GM19239 (cell line): ENCODE measurements around the gene FBXL13.
"Not testable (repeated sequence)": the region's sequence is repeated elsewhere in the genome, so short reads cannot be mapped to it uniquely, and the experiment has no call there.

Experiments used
- DNase-seq: peaks from one replicate; pipeline ENCODE4 v3.0.0; 2011; ENCODE audit warnings: low spot score; ENCODE audit not compliant: insufficient read length
- FAIRE-seq: peaks from 2 replicates; lab custom pipeline; 2011; peaks lifted over from hg19 to GRCh38; lab: Jason Lieb, UNC

Gene FBXL13

DNA sequence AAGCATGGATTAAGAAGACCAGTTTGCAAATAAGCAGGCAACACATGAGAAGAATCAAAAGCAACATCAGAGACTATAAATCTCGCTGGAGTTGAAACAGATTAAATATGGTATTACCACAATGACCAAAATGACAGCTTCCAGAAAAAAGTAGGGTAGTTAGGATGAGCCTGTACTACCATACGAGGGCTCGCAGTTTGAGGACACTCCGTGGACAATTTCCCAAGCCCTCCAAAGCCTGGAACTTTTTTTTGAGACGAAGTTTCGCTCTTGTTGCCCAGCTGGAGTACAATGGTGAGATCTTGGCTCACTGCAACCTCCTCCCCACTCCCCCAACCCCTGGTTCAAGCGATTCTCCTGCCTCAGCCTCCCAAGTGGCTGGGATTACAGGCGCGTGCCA lies 160.8 kb downstream of the FBXL13 start:
- FAIRE-seq (no peak), DNase-seq (no peak)

DNA sequence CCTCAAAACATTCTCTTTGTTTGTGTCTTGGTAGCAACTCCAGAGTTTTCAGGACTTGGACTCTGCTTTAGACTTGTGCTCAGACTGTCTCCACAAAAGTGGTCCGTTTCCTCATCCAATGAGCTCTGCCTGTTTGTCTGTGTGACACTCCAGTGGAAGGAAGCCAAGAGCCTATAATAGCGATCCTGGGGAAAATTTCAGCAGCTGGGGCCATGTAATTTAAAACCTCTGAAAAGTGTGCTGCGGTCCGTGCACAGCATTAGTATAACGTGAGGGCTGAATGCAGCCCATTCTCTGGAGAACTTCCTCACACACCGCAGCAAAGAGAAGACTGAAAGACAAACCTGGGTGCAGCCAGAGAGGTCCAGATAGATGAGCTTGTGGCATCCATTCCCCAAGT lies 161.9 kb downstream of the FBXL13 start, which contains the start of gene LRRC17:
Gene LRRC17, plus strand, starts transcription at position 259 of the 400 bp plus-strand sequence. CDS start 20,914 bp downstream, outside the sequence.
- DNase-seq = no peak

GRCh38 chr7:102908676-102909075 lies 165.9 kb downstream of the FBXL13 start:
- FAIRE-seq (no peak), DNase-seq (no peak)

More for the DNA sequence above, 161.9 kb downstream of the FBXL13 start, which contains the start of gene LRRC17:
- FAIRE-seq = no peak

GRCh38 chr7:102903576-102903975 lies 171.0 kb downstream of the FBXL13 start:
- FAIRE-seq, DNase-seq: not testable (repeated sequence)

DNA sequence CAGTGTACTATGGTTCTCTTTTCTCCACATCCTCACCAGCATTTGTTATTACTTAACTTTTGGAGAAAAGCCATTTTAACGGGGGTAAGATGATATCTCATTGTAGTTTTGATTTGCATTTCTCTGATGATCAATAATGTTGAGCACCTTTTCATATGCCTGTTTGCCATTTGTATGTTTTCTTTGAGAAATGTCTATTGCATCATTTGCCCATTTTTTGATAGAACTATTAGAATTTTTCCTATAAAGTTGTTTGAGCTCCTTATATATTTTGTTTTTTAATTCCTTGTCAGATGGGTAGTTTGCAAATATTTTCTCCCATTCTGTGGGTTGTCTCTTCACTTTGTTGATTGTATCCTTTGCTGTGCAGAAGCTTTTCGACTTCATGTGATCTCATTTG lies 172.5 kb downstream of the FBXL13 start:
- FAIRE-seq = not testable (repeated sequence)

DNA sequence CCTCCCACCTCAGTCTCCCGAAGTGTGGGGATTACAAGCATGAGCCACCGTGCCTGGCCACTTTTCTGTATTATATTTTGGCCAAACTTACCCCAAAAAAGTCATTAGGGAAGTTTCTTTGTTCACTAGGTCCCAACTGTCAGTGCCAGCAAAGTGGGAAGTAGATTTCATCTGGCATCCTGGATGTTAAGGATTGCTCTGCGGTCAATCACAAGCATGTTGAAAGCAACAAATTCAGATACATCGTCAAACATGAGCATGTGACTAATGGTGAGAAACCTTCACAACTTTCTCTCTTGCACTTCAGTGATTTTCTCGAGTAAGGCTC lies 176.1 kb downstream of the FBXL13 start:
- FAIRE-seq = no peak

More for the DNA sequence above, 172.5 kb downstream of the FBXL13 start:
- DNase-seq = not testable (repeated sequence)

DNA sequence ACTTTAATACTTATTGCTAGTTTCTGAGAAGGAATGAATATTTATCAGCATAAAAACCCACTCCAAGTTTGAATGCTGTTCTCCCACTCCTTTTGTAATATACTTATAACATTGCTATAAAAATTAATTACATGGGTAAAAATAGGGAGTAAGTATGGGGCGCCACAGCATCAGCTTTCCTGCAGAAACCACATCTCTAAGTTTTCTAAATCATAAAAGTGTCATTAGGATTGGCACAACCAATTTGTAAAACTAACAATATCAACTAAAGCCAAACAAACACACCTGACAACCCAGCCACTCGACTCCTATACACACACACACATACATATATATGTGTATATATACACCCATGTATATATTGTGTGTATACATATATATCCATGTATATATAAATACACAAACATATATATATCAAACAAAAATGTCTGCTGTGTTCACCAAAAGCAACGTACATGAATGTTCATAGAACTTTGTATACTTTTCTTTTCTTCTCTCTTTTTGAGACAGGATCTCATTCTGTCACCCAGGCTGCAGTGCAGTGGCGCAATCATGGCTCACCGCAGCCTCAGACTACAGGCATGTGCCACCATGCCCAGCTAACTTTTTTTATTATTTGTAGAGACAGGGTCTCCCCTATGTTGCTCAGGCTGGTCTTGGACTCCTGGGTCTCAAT lies 176.6 kb downstream of the FBXL13 start:
- DNase-seq = no peak
- FAIRE-seq = no peak

More for the DNA sequence above, 176.1 kb downstream of the FBXL13 start:
- no peak for DNase-seq

DNA sequence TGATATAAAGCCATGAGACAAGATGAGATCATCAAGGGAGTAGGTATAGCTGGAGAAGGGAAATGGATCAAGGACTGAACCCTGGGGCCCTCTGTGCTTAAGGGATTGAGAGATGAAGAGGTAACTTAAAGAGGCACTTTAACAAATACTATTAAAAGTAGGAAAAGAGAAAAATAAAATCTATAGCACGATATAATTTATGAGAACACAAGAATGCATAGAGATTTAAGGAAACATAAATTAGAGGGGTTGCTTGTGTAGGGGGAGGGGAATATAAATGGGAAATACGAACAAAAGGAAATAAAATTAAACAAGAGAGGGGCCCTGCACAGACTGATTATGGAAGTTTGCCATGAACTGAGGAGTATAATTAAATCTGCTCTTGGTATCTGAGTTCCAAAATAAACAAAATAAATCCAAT lies 177.4 kb downstream of the FBXL13 start:
- DNase-seq = no peak

GRCh38 chr7:102896585-102896984 lies 178.0 kb downstream of the FBXL13 start:
- FAIRE-seq (no peak), DNase-seq (no peak)

More for the DNA sequence above, 177.4 kb downstream of the FBXL13 start:
- no peak for FAIRE-seq

GRCh38 chr7:102895602-102896001 lies 179.0 kb downstream of the FBXL13 start:
- FAIRE-seq (no peak), DNase-seq (no peak)

DNA sequence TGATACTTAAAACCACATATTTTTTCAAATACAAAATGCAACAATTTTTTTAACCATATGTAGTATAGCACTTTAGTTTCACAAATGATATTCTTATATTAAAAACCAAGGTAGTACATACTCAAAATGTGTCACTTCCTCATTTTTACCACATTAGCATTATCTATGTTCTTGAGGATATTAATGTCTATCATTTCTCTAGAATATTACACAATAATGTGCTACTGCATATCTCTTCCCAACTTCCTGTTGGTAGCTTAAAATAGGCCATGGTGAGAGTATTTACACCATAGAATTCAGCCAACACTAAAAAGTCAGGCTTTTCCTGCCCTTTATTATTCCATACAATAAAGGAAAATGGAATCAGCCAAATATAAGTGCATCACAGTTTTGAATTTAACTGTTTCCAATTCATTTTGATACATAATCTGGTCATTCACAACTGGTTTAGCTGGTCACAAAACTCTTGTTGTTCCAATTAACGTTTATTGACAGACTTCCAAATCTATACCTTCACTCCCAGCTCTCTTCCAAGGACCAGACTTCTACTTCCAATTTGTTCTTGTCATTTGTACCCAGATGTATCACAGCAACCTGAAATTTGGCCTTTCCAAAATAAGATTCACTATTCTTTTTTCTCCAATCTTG lies 181.8 kb downstream of the FBXL13 start:
- no peak for FAIRE-seq
- DNase-seq = no peak

GRCh38 chr7:102891693-102892261 lies 182.8 kb downstream of the FBXL13 start:
- FAIRE-seq (no peak), DNase-seq (no peak)

DNA sequence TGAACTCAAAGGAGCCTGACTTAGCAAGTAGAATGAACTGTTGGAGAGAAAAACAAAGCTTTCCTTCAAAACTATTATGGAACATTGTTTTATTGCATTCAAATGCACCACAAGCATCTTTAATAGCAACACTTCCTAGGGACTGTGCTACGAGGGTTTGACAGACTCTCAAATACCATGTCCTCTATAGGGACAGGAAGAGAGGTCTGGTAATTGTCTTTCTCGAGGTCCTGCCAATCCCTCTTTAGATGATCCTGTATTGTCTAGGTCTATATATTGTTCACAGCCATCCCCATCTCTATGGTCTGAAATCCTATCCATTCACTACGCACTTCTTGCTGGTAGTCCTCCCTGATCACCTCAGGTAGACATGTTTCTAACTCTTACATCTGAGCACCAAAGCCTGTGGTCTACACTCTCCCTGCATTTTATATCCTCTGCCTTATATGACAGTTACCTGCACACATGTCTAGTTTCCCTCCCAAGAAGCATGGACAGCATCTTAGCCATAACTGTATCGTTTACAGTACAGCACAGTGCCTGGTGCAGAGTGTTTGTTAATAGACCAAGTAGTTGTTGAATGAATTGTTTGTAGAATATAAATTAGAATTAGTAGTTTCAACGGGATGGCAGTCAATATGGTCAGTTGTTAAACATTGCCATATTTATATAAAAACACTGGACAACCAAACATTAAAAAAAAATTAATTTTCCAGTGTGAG lies 183.5 kb downstream of the FBXL13 start:
- DNase-seq (no peak), FAIRE-seq (no peak)

DNA sequence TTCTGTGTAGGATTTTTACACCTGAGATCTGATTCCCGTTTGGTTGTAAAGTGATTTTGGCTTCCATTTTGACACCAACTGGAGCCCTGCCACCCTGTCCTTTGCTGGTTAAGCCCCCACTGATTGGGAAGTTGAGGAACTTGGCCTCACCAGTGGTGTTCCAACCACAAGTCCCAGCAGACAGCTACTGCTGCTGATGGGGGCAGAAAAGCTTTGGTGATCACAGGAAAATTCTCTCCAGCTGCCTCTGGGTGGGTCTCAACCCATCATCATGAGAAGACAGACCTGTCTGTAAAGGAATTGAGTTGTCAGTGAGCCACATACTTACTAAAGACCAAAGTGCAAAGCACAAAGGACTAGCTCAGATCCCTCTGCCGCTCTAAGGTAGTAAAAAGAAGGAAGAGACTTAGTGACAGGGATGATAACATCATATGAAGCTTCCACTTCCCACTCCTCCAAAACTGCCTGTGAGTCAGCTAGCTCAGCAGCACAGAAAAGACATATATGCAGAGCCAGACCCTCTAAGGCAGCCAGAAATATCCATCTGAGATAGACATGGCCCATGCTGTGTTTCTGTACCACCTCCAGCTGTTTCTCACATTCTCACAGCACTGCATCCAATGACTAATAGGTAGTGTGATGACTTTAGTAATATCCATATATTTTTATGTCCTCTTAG lies 184.2 kb downstream of the FBXL13 start:
- DNase-seq = no peak

DNA sequence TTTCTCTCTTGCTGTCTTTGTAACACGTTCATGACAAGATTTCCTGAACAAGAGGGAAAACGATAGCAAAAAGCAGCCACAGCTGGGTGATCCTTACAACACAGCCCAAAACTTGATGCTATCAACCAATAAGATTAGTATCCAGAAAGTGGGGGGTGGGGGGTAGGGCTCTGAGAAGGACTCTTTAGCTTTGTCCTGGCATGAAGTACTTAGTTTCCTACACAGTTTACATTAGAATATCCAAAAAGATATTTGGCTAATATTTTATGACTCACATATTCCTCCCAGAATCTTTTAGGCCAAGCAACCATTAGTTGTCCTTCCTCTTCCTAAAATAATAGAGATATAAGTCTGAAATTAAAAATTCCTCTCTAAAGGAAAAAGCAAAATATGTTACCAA lies 184.7 kb downstream of the FBXL13 start:
- DNase-seq (no peak), FAIRE-seq (no peak)

More for the DNA sequence above, 184.2 kb downstream of the FBXL13 start:
- FAIRE-seq = no peak

- no peak for FAIRE-seq
- DNase-seq = no peak
Measured at GRCh38 chr7:102888561-102889233, 185.9 kb downstream of the FBXL13 start.

DNA sequence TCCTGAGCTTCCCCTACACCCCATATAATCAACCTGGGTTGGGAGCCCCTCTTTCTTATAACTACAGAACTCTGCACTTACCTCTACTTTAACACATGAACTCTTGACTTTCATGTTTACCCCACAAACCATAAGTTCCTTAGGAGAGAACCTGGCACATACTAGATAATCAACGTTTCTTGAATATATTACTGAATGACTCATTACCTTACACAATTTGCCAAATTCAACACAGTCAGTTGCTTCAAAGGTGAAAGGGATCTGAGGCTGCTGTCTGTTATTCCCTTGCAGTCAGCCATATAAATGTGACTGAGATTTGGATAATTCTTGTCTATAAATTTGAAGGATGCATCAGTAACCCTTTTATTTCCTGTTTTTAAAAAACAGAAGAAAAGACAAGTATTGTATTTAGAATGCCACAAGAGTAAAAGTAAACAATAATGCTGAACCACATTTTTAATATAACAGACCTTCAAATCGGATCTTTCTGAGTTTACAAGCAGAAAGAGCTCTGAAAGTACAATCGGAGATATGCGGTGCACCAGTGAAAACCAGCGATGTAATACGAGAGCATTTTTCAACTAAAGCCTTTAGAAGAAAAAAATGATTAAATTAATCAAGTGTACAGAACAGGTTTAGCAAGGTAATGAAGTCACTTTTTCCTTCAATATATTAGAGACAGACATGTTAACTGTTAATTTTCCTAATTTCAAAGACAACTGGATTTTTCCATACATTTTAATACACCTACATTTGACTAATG lies 191.3 kb downstream of the FBXL13 start:
- DNase-seq = no peak

GRCh38 chr7:102875700-102876295 lies 198.8 kb downstream of the FBXL13 start:
- DNase-seq (no peak), FAIRE-seq (no peak)

More for the DNA sequence above, 191.3 kb downstream of the FBXL13 start:
- no peak for FAIRE-seq
